SK-N-SH treated with all-trans-retinoic acid at 6 μM for 48 hours (cell line): ENCODE results near the gene SCP2D1.

Experiments used
- ATAC-seq: fragments of 200-7000 bp; cut with Tn5 transposase; 3 replicates; pipeline ENCODE4 v1.9.1; 2020; ENCODE audit warnings: mild to moderate bottlenecking, moderate library complexity
- ARNTL ChIP-seq: fragments of 450-650 bp; formaldehyde crosslinking; IDR thresholded peaks from 2 replicates; pipeline ENCODE4 v1.5.0; 2020; ENCODE audit warnings: low read depth, mild to moderate bottlenecking, moderate library complexity, borderline replicate concordance
- BACH2 ChIP-seq: fragments of 250-450 bp; sonication (Bioruptor Pico); IDR thresholded peaks from 2 replicates; pipeline ENCODE4 v1.9.0; 2021; ENCODE audit warnings: mild to moderate bottlenecking, borderline replicate concordance
- GLIS3 ChIP-seq: fragments of 250-450 bp; sonication (Bioruptor Pico); IDR thresholded peaks from 2 replicates; pipeline ENCODE4 v1.5.0; 2020; ENCODE audit warnings: mild to moderate bottlenecking, moderate library complexity
- ISL1 ChIP-seq: fragments of 250-450 bp; sonication (Bioruptor Pico); IDR thresholded peaks from 2 replicates; pipeline ENCODE4 v2.1.2; 2022; ENCODE audit warnings: mild to moderate bottlenecking, moderate library complexity
- OSR1 ChIP-seq: fragments of 250-450 bp; sonication (Bioruptor Pico); IDR thresholded peaks from 2 replicates; pipeline ENCODE4 v1.8.0; 2022; ENCODE audit warnings: moderate library complexity, mild to moderate bottlenecking, inconsistent platforms
- PPARA ChIP-seq: fragments of 250-450 bp; sonication (Bioruptor Pico); IDR thresholded peaks from 2 replicates; pipeline ENCODE4 v1.5.0; 2020; ENCODE audit warnings: mild to moderate bottlenecking, borderline replicate concordance
- RARB ChIP-seq: fragments of 250-450 bp; sonication (Bioruptor Pico); IDR thresholded peaks from 2 replicates; pipeline ENCODE4 v1.8.0; 2021; ENCODE audit warnings: mild to moderate bottlenecking, moderate library complexity
- TCF4 ChIP-seq: fragments of 250-450 bp; sonication (Bioruptor Pico); IDR thresholded peaks from 2 replicates; pipeline ENCODE4 v1.8.0; 2021; ENCODE audit warnings: mild to moderate bottlenecking, moderate library complexity, borderline replicate concordance
- TOX ChIP-seq: fragments of 250-450 bp; sonication (Bioruptor Pico); IDR thresholded peaks from 2 replicates; pipeline ENCODE4 v1.8.0; 2021; ENCODE audit warnings: mild to moderate bottlenecking, moderate library complexity, borderline replicate concordance
- ZC3H10 ChIP-seq: fragments of 250-450 bp; sonication (Bioruptor Pico); IDR thresholded peaks from 2 replicates; pipeline ENCODE4 v1.5.1; 2021; ENCODE audit warnings: mild to moderate bottlenecking, moderate library complexity
- ZFP3 ChIP-seq: fragments of 250-450 bp; sonication (Bioruptor Pico); IDR thresholded peaks from 2 replicates; pipeline ENCODE4 v1.5.0; 2020; ENCODE audit warnings: mild to moderate bottlenecking, moderate library complexity
- ZNF565 ChIP-seq: fragments of 450-650 bp; formaldehyde crosslinking; conservative IDR thresholded peaks from 2 replicates; pipeline ENCODE4 v1.5.0; 2020; ENCODE audit warnings: low read depth, mild to moderate bottlenecking, moderate library complexity
- ZNF70 ChIP-seq: fragments of 450-650 bp; formaldehyde crosslinking; IDR thresholded peaks from 2 replicates; pipeline ENCODE4 v1.5.0; 2020; ENCODE audit warnings: mild to moderate bottlenecking, moderate library complexity
- ZNF8 ChIP-seq: fragments of 450-650 bp; formaldehyde crosslinking; IDR thresholded peaks from 2 replicates; pipeline ENCODE4 v1.5.0; 2020; ENCODE audit warnings: mild to moderate bottlenecking, moderate library complexity
- TF ChIP-seq, protein P1 (sequence below): fragments of 250-450 bp; sonication (Bioruptor Pico); IDR thresholded peaks from 2 replicates; pipeline ENCODE4 v1.5.1; 2020; ENCODE audit warnings: low read depth, mild to moderate bottlenecking, moderate library complexity
- TF ChIP-seq, protein P2 (sequence below): fragments of 250-450 bp; sonication (Bioruptor Pico); IDR thresholded peaks from 2 replicates; pipeline ENCODE4 v1.5.1; 2021; ENCODE audit warnings: mild to moderate bottlenecking, moderate library complexity
- TF ChIP-seq, protein P3 (sequence below): fragments of 250-450 bp; sonication (Bioruptor Pico); IDR thresholded peaks from 2 replicates; pipeline ENCODE4 v1.8.0; 2021; ENCODE audit warnings: low read depth, mild to moderate bottlenecking, moderate library complexity, borderline replicate concordance
- TF ChIP-seq, protein P4 (sequence below): fragments of 250-450 bp; sonication (Bioruptor Pico); IDR thresholded peaks from 2 replicates; pipeline ENCODE4 v1.8.0; 2020; ENCODE audit warnings: mild to moderate bottlenecking, moderate library complexity, borderline replicate concordance
- TF ChIP-seq, protein P5 (sequence below): fragments of 250-450 bp; sonication (Bioruptor Pico); IDR thresholded peaks from 2 replicates; pipeline ENCODE4 v1.5.0; 2020; ENCODE audit warnings: mild to moderate bottlenecking, moderate library complexity

Gene SCP2D1

DNA sequence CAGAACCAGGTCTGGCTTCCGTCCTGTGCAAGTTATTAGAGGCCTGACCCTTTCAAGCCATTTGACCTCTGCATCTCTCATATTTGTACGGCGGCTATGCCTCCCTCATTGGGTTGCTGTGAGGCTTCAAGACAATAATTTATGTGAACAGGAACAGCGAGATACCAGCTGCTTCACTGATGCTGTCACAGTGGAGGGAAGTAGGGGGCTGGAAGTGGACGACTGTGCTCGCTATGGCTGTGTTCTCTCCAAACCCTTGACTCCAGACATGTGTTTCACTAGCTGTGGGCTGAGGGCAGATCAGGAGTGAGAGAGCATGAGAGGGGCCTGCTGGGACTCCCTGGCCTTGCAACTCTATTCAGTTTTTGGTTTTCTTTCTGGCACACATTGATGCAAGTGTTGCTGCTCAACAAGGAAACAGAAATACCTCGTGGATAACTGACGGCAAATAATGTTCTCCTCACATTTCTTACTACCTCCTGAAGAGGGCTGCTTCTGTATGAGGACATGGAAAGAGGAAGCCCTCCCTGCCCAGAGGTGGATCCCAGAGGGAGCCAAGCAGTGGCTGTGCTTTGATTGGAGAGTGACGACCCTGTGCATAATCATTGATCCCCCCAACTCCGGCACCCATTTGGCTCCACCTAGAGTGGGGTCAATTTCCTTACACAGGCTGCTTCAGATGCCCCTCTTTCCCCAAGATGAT, 34.7 kb upstream of the SCP2D1 start:
- TF ChIP-seq, protein P1, sequence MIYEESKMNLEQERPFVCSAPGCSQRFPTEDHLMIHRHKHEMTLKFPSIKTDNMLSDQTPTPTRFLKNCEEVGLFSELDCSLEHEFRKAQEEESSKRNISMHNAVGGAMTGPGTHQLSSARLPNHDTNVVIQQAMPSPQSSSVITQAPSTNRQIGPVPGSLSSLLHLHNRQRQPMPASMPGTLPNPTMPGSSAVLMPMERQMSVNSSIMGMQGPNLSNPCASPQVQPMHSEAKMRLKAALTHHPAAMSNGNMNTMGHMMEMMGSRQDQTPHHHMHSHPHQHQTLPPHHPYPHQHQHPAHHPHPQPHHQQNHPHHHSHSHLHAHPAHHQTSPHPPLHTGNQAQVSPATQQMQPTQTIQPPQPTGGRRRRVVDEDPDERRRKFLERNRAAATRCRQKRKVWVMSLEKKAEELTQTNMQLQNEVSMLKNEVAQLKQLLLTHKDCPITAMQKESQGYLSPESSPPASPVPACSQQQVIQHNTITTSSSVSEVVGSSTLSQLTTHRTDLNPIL (CRISPR knock-in tag): no peak
- TF ChIP-seq OSR1 (CRISPR knock-in tag) (no peak), ARNTL (CRISPR knock-in tag) (no peak), PPARA (CRISPR knock-in tag) (no peak), GLIS3 (CRISPR knock-in tag) (no peak), ZNF565 (no peak), TOX (no peak), BACH2 (CRISPR knock-in tag) (no peak), ZNF70 (CRISPR knock-in tag) (no peak), ZFP3 (CRISPR knock-in tag) (no peak), ZC3H10 (CRISPR knock-in tag) (no peak)
- TF ChIP-seq, protein P2, sequence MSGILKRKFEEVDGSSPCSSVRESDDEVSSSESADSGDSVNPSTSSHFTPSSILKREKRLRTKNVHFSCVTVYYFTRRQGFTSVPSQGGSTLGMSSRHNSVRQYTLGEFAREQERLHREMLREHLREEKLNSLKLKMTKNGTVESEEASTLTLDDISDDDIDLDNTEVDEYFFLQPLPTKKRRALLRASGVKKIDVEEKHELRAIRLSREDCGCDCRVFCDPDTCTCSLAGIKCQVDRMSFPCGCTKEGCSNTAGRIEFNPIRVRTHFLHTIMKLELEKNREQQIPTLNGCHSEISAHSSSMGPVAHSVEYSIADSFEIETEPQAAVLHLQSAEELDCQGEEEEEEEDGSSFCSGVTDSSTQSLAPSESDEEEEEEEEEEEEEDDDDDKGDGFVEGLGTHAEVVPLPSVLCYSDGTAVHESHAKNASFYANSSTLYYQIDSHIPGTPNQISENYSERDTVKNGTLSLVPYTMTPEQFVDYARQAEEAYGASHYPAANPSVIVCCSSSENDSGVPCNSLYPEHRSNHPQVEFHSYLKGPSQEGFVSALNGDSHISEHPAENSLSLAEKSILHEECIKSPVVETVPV (CRISPR knock-in tag): no peak
- TF ChIP-seq, protein P3, sequence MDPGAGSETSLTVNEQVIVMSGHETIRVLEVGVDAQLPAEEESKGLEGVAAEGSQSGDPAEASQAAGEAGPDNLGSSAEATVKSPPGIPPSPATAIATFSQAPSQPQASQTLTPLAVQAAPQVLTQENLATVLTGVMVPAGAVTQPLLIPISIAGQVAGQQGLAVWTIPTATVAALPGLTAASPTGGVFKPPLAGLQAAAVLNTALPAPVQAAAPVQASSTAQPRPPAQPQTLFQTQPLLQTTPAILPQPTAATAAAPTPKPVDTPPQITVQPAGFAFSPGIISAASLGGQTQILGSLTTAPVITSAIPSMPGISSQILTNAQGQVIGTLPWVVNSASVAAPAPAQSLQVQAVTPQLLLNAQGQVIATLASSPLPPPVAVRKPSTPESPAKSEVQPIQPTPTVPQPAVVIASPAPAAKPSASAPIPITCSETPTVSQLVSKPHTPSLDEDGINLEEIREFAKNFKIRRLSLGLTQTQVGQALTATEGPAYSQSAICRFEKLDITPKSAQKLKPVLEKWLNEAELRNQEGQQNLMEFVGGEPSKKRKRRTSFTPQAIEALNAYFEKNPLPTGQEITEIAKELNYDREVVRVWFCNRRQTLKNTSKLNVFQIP: no peak
- TF ChIP-seq, protein P4, sequence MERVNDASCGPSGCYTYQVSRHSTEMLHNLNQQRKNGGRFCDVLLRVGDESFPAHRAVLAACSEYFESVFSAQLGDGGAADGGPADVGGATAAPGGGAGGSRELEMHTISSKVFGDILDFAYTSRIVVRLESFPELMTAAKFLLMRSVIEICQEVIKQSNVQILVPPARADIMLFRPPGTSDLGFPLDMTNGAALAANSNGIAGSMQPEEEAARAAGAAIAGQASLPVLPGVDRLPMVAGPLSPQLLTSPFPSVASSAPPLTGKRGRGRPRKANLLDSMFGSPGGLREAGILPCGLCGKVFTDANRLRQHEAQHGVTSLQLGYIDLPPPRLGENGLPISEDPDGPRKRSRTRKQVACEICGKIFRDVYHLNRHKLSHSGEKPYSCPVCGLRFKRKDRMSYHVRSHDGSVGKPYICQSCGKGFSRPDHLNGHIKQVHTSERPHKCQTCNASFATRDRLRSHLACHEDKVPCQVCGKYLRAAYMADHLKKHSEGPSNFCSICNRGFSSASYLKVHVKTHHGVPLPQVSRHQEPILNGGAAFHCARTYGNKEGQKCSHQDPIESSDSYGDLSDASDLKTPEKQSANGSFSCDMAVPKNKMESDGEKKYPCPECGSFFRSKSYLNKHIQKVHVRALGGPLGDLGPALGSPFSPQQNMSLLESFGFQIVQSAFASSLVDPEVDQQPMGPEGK: no peak
- ATAC-seq: no peak

DNA sequence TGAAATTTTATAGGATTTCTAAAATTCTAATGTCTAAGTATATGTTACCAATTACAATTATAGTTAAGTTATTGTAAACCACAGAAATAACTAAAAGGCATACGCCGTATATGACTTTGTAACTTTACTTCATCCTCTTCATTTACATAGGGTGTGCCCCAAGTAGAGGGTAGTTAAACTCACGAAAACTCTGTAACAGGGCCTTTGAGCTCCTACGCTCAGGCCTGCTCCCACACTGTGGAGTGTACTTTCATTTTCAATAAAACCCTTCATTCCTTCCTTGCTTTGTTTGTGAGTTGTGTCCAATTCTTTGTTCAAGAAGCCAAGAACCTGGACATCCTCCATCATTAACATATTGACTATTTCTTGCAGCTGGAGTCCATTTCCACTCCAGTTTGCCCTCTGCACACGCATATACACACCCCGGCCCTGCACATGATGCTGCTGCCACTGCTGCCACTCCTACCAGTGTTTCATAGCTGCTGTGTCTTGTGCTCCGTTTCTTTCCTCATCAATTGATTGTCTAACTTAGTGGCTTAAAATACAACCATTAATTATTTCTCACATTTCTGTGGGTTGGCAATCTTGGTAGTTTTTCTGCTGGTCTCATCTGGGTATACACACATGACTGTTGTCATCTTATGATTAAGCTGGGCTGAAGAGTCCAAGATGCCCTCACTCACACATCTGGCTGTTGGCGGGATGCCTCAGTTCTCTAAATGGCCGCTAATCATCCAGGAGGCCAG, 33.0 kb upstream of the SCP2D1 start:
- TF ChIP-seq ISL1 (CRISPR knock-in tag) (no peak), ZNF8 (CRISPR knock-in tag) (no peak), TOX (no peak), ZC3H10 (CRISPR knock-in tag) (no peak)
- TF ChIP-seq, protein P5, sequence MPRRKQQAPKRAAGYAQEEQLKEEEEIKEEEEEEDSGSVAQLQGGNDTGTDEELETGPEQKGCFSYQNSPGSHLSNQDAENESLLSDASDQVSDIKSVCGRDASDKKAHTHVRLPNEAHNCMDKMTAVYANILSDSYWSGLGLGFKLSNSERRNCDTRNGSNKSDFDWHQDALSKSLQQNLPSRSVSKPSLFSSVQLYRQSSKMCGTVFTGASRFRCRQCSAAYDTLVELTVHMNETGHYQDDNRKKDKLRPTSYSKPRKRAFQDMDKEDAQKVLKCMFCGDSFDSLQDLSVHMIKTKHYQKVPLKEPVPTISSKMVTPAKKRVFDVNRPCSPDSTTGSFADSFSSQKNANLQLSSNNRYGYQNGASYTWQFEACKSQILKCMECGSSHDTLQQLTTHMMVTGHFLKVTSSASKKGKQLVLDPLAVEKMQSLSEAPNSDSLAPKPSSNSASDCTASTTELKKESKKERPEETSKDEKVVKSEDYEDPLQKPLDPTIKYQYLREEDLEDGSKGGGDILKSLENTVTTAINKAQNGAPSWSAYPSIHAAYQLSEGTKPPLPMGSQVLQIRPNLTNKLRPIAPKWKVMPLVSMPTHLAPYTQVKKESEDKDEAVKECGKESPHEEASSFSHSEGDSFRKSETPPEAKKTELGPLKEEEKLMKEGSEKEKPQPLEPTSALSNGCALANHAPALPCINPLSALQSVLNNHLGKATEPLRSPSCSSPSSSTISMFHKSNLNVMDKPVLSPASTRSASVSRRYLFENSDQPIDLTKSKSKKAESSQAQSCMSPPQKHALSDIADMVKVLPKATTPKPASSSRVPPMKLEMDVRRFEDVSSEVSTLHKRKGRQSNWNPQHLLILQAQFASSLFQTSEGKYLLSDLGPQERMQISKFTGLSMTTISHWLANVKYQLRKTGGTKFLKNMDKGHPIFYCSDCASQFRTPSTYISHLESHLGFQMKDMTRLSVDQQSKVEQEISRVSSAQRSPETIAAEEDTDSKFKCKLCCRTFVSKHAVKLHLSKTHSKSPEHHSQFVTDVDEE: no peak
- TF ChIP-seq, protein P1 (CRISPR knock-in tag): no peak
- ATAC-seq: no peak

DNA sequence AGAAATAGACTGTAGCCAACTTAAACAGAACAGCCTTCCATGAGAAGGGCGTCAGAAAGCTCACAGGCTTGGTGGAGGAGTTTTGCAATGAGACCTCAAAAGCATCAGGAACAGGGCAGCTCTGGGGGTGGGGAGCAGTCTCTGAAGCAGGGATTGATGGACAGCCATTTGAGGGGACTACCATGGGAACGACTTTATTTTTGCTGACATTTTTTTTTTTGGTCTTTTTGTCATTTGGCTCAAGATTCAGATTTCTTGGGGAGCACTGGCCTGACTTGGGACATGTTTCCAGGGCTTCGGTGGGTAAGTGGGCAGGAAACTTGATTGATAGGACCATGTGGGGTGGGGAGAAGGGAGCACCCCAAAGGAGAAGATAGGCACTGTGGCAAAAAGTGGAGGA, 32.1 kb upstream of the SCP2D1 start:
- ATAC-seq: no peak
- TF ChIP-seq, protein P5: no peak
- TF ChIP-seq ISL1 (CRISPR knock-in tag): no peak
- no peak for TF ChIP-seq OSR1 (CRISPR knock-in tag)
- TF ChIP-seq, protein P4: no peak
- no peak for TF ChIP-seq TOX
- TF ChIP-seq BACH2 (CRISPR knock-in tag): no peak
- no peak for TF ChIP-seq ARNTL (CRISPR knock-in tag)
- no peak for TF ChIP-seq PPARA (CRISPR knock-in tag)
- no peak for TF ChIP-seq RARB (CRISPR knock-in tag)
- no peak for TF ChIP-seq ZNF565
- TF ChIP-seq TCF4: no peak
- no peak for TF ChIP-seq ZFP3 (CRISPR knock-in tag)
